K562 (cell line): ENCODE measurements around the gene MMP23B. TPM values are rescaled to one million over a fixed set of nuclear protein-coding genes. Genes with fewer than 3 reads are reported as not detected.
A peak's percentile ranks its signal among the peaks of the same experiment; 100 is the strongest.
"Not testable (repeated sequence)": the region's sequence is repeated elsewhere in the genome, so short reads cannot be mapped to it uniquely, and the experiment has no call there.

ENCODE experiments used
- ATAC-seq: fragments of 200-7000 bp; cut with Tn5 transposase; 3 replicates; pipeline ENCODE4 v1.9.1; 2020; ENCODE audit warnings: moderate library complexity
- BruUV-seq: library from RNA; stranded (reverse); fragments of 400-500 nt; replicated peaks from 2 replicates; lab custom pipeline; 2021; lab: Mats Ljungman, UMichigan
- CTCF ChIA-PET: fragments of 300-600 bp; formaldehyde crosslinking; extraction: SDS; loops from one replicate; lab custom pipeline; 2021; ENCODE audit warnings: low intra/inter-chr PET ratio; lab: Yijun Ruan, JAX
- POLR2A ChIA-PET: fragments of 300-600, 350-650 bp; sonication (Branson Sonifier 250); formaldehyde crosslinking; extraction: SDS; loops from one replicate; lab custom pipeline; 2021; ENCODE audit warnings: antibody characterized with exemption, inconsistent platforms; lab: Yijun Ruan, JAX
- DNase-seq, 4 experiments: peaks; one replicate each; pipeline versions ENCODE4 v3.0.0 to v3.0.0-alpha.2; 2011 to 2018; ENCODE audit warnings: low spot score in 3 of 4, mixed read lengths in 3 of 4; ENCODE audit errors: extremely low read depth in 1 of 4
- FAIRE-seq: peaks from 2 replicates; lab custom pipeline; 2011; peaks lifted over from hg19 to GRCh38; lab: Jason Lieb, UNC
- H2AFZ ChIP-seq: 2 replicates; pipeline ENCODE4 v1.6.0; 2011; ENCODE audit warnings: low read depth, low read length, control low read depth, inconsistent platforms
- H3K27ac ChIP-seq: fragments of 200-600 bp; 3 replicates; pipeline ENCODE4 v1.8.0; 2011; ENCODE audit warnings: low read depth, mild to moderate bottlenecking, control low read depth, inconsistent platforms, low read length, moderate library complexity, mixed read lengths; ENCODE audit errors: extremely low read depth
- H3K27me3 ChIP-seq, 2 experiments: fragments of 300-600 bp in 1 of 2; 2 replicates in 1 of 2; 3 replicates in 1 of 2; pipeline versions ENCODE4 v1.6.0 to v1.8.0; 2011; ENCODE audit warnings: inconsistent platforms in 2 of 2, low read length in 2 of 2, mild to moderate bottlenecking in 1 of 2, mixed read lengths in 1 of 2, moderate library complexity in 1 of 2; ENCODE audit not compliant: control insufficient read depth in 2 of 2, insufficient read depth in 2 of 2
- H3K36me3 ChIP-seq: fragments of 300-600 bp; 3 replicates; pipeline ENCODE4 v1.8.0; 2011; ENCODE audit warnings: mild to moderate bottlenecking, low read length, inconsistent platforms; ENCODE audit not compliant: control insufficient read depth, insufficient read depth
- H3K4me1 ChIP-seq, 2 experiments: fragments of 200-600 bp in 1 of 2; replicated peaks in 1 of 2; 2 replicates in 1 of 2; 3 replicates in 1 of 2; pipeline versions ENCODE4 v1.5.1 to v1.8.0; 2011; ENCODE audit warnings: inconsistent platforms in 2 of 2, low read length in 2 of 2, mild to moderate bottlenecking in 1 of 2, mixed read lengths in 1 of 2, moderate library complexity in 1 of 2; ENCODE audit not compliant: control insufficient read depth in 2 of 2, insufficient read depth in 2 of 2
- H3K4me2 ChIP-seq: 2 replicates; pipeline ENCODE4 v1.6.1; 2011; ENCODE audit warnings: low read length, control low read depth, inconsistent platforms, mixed read lengths; ENCODE audit not compliant: insufficient read depth
- H3K4me3 ChIP-seq: fragments of 200-600 bp; sonication (generic), shearing (Covaris generic); 2 replicates; pipeline ENCODE4 v1.5.1; 2016; ENCODE audit warnings: control low read depth, inconsistent platforms
- H3K79me2 ChIP-seq: fragments of 200-600 bp; 3 replicates; pipeline ENCODE4 v1.8.0; 2011; ENCODE audit warnings: low read length, inconsistent platforms; ENCODE audit not compliant: control insufficient read depth, insufficient read depth
- H3K9ac ChIP-seq, 2 experiments: 2 replicates each; pipeline versions ENCODE4 v1.6.0 to v1.6.1; 2011; ENCODE audit warnings: low read depth in 2 of 2, low read length in 2 of 2, control low read depth in 1 of 2, inconsistent platforms in 1 of 2, mild to moderate bottlenecking in 1 of 2, mixed read lengths in 1 of 2; ENCODE audit not compliant: insufficient read depth in 1 of 2
- H3K9me1 ChIP-seq: one replicate; pipeline ENCODE4 v1.6.0; 2011; ENCODE audit warnings: inconsistent platforms, mild to moderate bottlenecking, low read length, moderate library complexity; ENCODE audit not compliant: control insufficient read depth, insufficient read depth
- H3K9me3 ChIP-seq: replicated peaks from 2 replicates; pipeline ENCODE4 v1.5.1; 2011; ENCODE audit warnings: low read depth, low read length, inconsistent platforms; ENCODE audit not compliant: control insufficient read depth, insufficient read depth
- H4K20me1 ChIP-seq: replicated peaks from 2 replicates; pipeline ENCODE4 v1.6.1; 2011; ENCODE audit warnings: low read length, inconsistent platforms, mixed read lengths; ENCODE audit not compliant: control insufficient read depth, insufficient read depth
- WGBS: fragments of 100-300 bp; shearing (Covaris generic); methylation state at CpG from one replicate; pipeline ENCODE4 v1.1.6; 2016; ENCODE audit warnings: low coverage, mixed read lengths; ENCODE audit not compliant: insufficient coverage; ENCODE audit errors: missing lambda C conversion rate; 5-methylcytosine and 5-hydroxymethylcytosine counted together
- in situ Hi-C: fragments of 300-500 bp; cut with MboI; formaldehyde crosslinking; loops from 4 replicates; pipeline ENCODE4 v1.15.0; 2018; ENCODE audit warnings: inconsistent platforms, mixed read lengths
- intact Hi-C: fragments of 100-400 bp; cut with micrococcal nuclease; formaldehyde crosslinking; loops from 2 replicates; pipeline ENCODE4 v1.14.2; 2022
- polyA plus RNA-seq, 8 experiments: library from polyadenylated mRNA; depleted of rRNA in 4 of 8; stranded (reverse) in 5 of 8; unstranded in 3 of 8; fragments of >200 nt; fragmentation: Nextera tagmentation in 2 of 8; fragmentation: Illumina TruSeq in 1 of 8; extraction: Ambion mirVana in 2 of 8; extraction: Trizol in 1 of 8; gene quantifications; 2 replicates each; pipeline versions ENCODE4 v1.2.1 to v1.2.3, GENCODE V29; 2011 to 2014; ENCODE audit warnings: inconsistent platforms in 1 of 8, missing spikeins in 1 of 8
- total RNA-seq, 7 experiments: library from RNA; depleted of rRNA in 6 of 7; stranded (reverse); fragments of >200 nt in 6 of 7; fragmentation: Illumina TruSeq in 2 of 7; extraction: Trizol in 2 of 7; gene quantifications; 2 replicates each; pipeline versions ENCODE4 v1.2.1 to v1.2.3, GENCODE V29; 2011 to 2021; ENCODE audit warnings: low replicate concordance in 1 of 7

The MMP23B gene
- total and polyA plus RNA-seq, 9 of the 15 experiments (the other 6 are each of a cell fraction or from before 2014, with no cell fraction given), result 0.28 to 1.2 (median 0.41) TPM; not detected in 5

DNA sequence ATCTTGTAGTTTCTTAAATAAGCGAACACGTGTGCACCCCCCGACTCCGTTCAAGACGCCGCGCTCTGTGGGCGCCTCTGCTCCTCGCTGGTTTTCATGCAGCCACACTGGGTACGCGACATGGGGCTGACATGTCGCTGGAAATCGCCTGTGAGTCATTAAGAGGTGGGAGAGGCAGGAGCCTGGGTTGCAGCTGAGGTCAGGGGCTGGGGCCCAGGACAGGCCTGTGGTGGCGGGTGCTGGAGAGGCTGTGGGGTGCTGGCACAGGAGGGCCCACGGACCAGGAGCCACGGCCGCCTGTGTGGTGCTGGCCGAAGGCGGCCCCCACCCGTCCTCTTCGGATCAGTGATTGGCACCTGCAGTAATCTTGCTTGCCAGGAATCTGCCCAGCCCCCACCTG lies 42.8 kb downstream of the MMP23B start:
- H3K9me3 ChIP-seq, in situ Hi-C loops, H3K9me1 ChIP-seq, H3K27me3 ChIP-seq, H4K20me1 ChIP-seq, H3K4me2 ChIP-seq, ATAC-seq, H3K27ac ChIP-seq, FAIRE-seq, CTCF ChIA-PET, BruUV-seq, DNase-seq, H3K9ac ChIP-seq, H3K4me3 ChIP-seq, H2AFZ ChIP-seq, POLR2A ChIA-PET, intact Hi-C loops: not testable (repeated sequence)
- Histone ChIP-seq H3K79me2 (peaks cover 13% of the 10 kb centered on the region), H3K36me3 (peaks cover 19% of the 10 kb centered on the region; the same call in 2 of the 3 replicates), H3K4me1 (peaks cover 0 to 19% of the 10 kb centered on the region in 2 experiments; a peak in 3 of 5 replicates)
- 88% methylated on average over 15 of the region's 21 CpGs for WGBS

GRCh38 chr1:1675218-1675617 lies 43.2 kb downstream of the MMP23B start:
- H3K27ac ChIP-seq, H3K9me3 ChIP-seq, H3K9ac ChIP-seq, H2AFZ ChIP-seq, POLR2A ChIA-PET, H3K4me2 ChIP-seq, H4K20me1 ChIP-seq, intact Hi-C loops, in situ Hi-C loops, H3K4me3 ChIP-seq, CTCF ChIA-PET, H3K9me1 ChIP-seq, ATAC-seq, H3K27me3 ChIP-seq, BruUV-seq, DNase-seq: not testable (repeated sequence)
- Histone ChIP-seq H3K79me2 (peaks cover 15% of the 10 kb centered on the region), H3K36me3 (peaks cover 16% of the 10 kb centered on the region; the same call in 2 of the 3 replicates), H3K4me1 (peaks cover 0 to 20% of the 10 kb centered on the region in 2 experiments; a peak in 3 of 5 replicates)
- peak; percentile 29 for FAIRE-seq
- WGBS, result 100% methylated on average over 3 of the region's 18 CpGs

GRCh38 chr1:1676087-1676486 lies 44.1 kb downstream of the MMP23B start:
- H2AFZ ChIP-seq, H3K9ac ChIP-seq, H3K9me3 ChIP-seq, H3K27me3 ChIP-seq, ATAC-seq, BruUV-seq, CTCF ChIA-PET, H3K9me1 ChIP-seq, in situ Hi-C loops, H3K4me2 ChIP-seq, FAIRE-seq, intact Hi-C loops, H3K27ac ChIP-seq, DNase-seq, H4K20me1 ChIP-seq, POLR2A ChIA-PET, H3K4me3 ChIP-seq: not testable (repeated sequence)
- peaks cover 11% of the 10 kb centered on the region; the same call in 2 of the 3 replicates for H3K36me3 ChIP-seq
- 93% methylated on average over 3 of the region's 21 CpGs for WGBS
- H3K4me1 ChIP-seq, result peaks cover 3 to 25% of the 10 kb centered on the region in 2 experiments; a peak in 4 of 5 replicates
- H3K79me2 ChIP-seq, result peaks cover 21% of the 10 kb centered on the region
